ENCODE measurements around the gene TREML4.
"Not testable (repeated sequence)": the region's sequence is repeated elsewhere in the genome, so short reads cannot be mapped to it uniquely, and the experiment has no call there.

Gene TREML4

GRCh38 chr6:41201764-41202173, 26.4 kb upstream of the TREML4 start:
- DNase-seq (ENCODE audit: extremely low read depth in 1 of 2, low read depth in 1 of 2), result no peak

GRCh38 chr6:41204156-41204555, 24.0 kb upstream of the TREML4 start:
- DNase-seq (ENCODE audit: extremely low read depth in 1 of 2, low read depth in 1 of 2), result no peak

- DNase-seq (ENCODE audit: extremely low read depth in 1 of 2, low read depth in 1 of 2), result no peak
Observed at GRCh38 chr6:41208439-41209106, 19.6 kb upstream of the TREML4 start.

GRCh38 chr6:41209547-41210320, 18.4 kb upstream of the TREML4 start:
- no peak for DNase-seq (ENCODE audit: extremely low read depth in 1 of 2, low read depth in 1 of 2)

- no peak for DNase-seq (ENCODE audit: extremely low read depth in 1 of 2, low read depth in 1 of 2)
Observed at GRCh38 chr6:41214559-41215238, 13.4 kb upstream of the TREML4 start.

GRCh38 chr6:41215777-41216176, 12.4 kb upstream of the TREML4 start:
- no peak for DNase-seq (ENCODE audit: extremely low read depth in 1 of 2, low read depth in 1 of 2)

GRCh38 chr6:41216616-41217015, 11.5 kb upstream of the TREML4 start:
- DNase-seq (ENCODE audit: extremely low read depth in 1 of 2, low read depth in 1 of 2), result no peak

- DNase-seq (ENCODE audit: extremely low read depth in 1 of 2, low read depth in 1 of 2), result no peak
Observed at GRCh38 chr6:41222045-41222444, 6.1 kb upstream of the TREML4 start.

- DNase-seq (ENCODE audit: extremely low read depth in 1 of 2, low read depth in 1 of 2), result no peak
Observed at GRCh38 chr6:41222513-41222912, 5.6 kb upstream of the TREML4 start.

GRCh38 chr6:41224800-41225199, 3.3 kb upstream of the TREML4 start:
- no peak for DNase-seq (ENCODE audit: extremely low read depth in 1 of 2, low read depth in 1 of 2)

- DNase-seq (ENCODE audit: extremely low read depth in 1 of 2, low read depth in 1 of 2), result no peak
Observed at GRCh38 chr6:41226752-41227151, 1.4 kb upstream of the TREML4 start.

- no peak for DNase-seq (ENCODE audit: extremely low read depth in 1 of 2, low read depth in 1 of 2)
Observed at GRCh38 chr6:41228616-41229015, 467 bp downstream of the TREML4 start.

- DNase-seq (ENCODE audit: extremely low read depth in 1 of 2, low read depth in 1 of 2), result no peak
Observed at GRCh38 chr6:41229721-41230120, 1.6 kb downstream of the TREML4 start.

- no peak for DNase-seq (ENCODE audit: extremely low read depth in 1 of 2, low read depth in 1 of 2)
Observed at GRCh38 chr6:41231246-41231645, 3.1 kb downstream of the TREML4 start.

- DNase-seq (ENCODE audit: extremely low read depth in 1 of 2, low read depth in 1 of 2), result no peak
Observed at GRCh38 chr6:41232667-41233066, 4.5 kb downstream of the TREML4 start.

- no peak for DNase-seq (ENCODE audit: extremely low read depth in 1 of 2, low read depth in 1 of 2)
Observed at GRCh38 chr6:41236276-41236675, 8.1 kb downstream of the TREML4 start.

- DNase-seq (ENCODE audit: extremely low read depth in 1 of 2, low read depth in 1 of 2), result no peak
Observed at GRCh38 chr6:41237128-41237527, 9.0 kb downstream of the TREML4 start.

- DNase-seq (ENCODE audit: extremely low read depth in 1 of 2, low read depth in 1 of 2), result no peak
Observed at GRCh38 chr6:41239467-41240159, 11.5 kb downstream of the TREML4 start.

- not testable (repeated sequence) for DNase-seq (ENCODE audit: extremely low read depth in 1 of 2, low read depth in 1 of 2)
Observed at GRCh38 chr6:41246529-41246928, 18.4 kb downstream of the TREML4 start.

GRCh38 chr6:41247288-41247865, 19.2 kb downstream of the TREML4 start:
- DNase-seq (ENCODE audit: extremely low read depth in 1 of 2, low read depth in 1 of 2), result no peak

All from stimulated activated CD8-positive, alpha-beta memory T cell treated with anti-CD3 and anti-CD28 coated beads, Interleukin-7, amount 100 ng/mL, for 48 hours (primary cell).